SK-N-SH (cell line): ENCODE results near the gene HOTAIR. TPM values are rescaled to one million over a fixed set of nuclear protein-coding genes. Genes with fewer than 3 reads are reported as not detected.

Source experiments
- CTCF ChIA-PET: fragments of 300-600, 350-600 bp; formaldehyde crosslinking; extraction: SDS; loops from one replicate; lab custom pipeline; 2021; lab: Yijun Ruan, JAX
- POLR2A ChIA-PET: fragments of 350-600 bp; sonication (Branson Sonifier 250); formaldehyde crosslinking; extraction: SDS; loops from one replicate; lab custom pipeline; 2020; ENCODE audit warnings: antibody characterized with exemption, inconsistent platforms; lab: Yijun Ruan, JAX
- DNase-seq: peaks from one replicate; pipeline ENCODE4 v3.0.0; 2012
- H2AFZ ChIP-seq: fragments of 200-600 bp; sonication (generic); 2 replicates; pipeline ENCODE4 v1.8.1; 2016; ENCODE audit warnings: antibody characterized with exemption, mild to moderate bottlenecking, low read depth
- H3F3A ChIP-seq: fragments of 200-600 bp; sonication (generic); replicated peaks from 2 replicates; pipeline ENCODE3; 2016; ENCODE audit warnings: antibody characterized with exemption, mild to moderate bottlenecking; ENCODE audit not compliant: insufficient read depth
- H3K27ac ChIP-seq, 2 experiments: fragments of 200-500 bp in 1 of 2; fragments of 200-600 bp in 1 of 2; sonication (Bioruptor generic) in 1 of 2; sonication (generic), shearing (Covaris generic) in 1 of 2; 2 replicates each; pipeline versions ENCODE4 v1.5.1 to v1.6.1; 2014 to 2016; ENCODE audit warnings: low read depth in 2 of 2, inconsistent platforms in 1 of 2, low read length in 1 of 2, mild to moderate bottlenecking in 1 of 2, mixed read lengths in 1 of 2
- H3K27me3 ChIP-seq: fragments of 200-600 bp; sonication (generic), shearing (Covaris generic); 2 replicates; pipeline ENCODE4 v1.6.1; 2016; ENCODE audit warnings: mixed run types; ENCODE audit not compliant: insufficient read depth
- H3K36me3 ChIP-seq, 2 experiments: fragments of 200-500 bp in 1 of 2; fragments of 200-600 bp in 1 of 2; sonication (Bioruptor generic) in 1 of 2; sonication (generic) in 1 of 2; replicated peaks in 1 of 2; 2 replicates each; pipeline versions ENCODE3 to v1.5.1; 2014 to 2016; ENCODE audit warnings: low read length in 1 of 2, mild to moderate bottlenecking in 1 of 2; ENCODE audit not compliant: insufficient read depth in 2 of 2, control insufficient read depth in 1 of 2
- H3K4me1 ChIP-seq, 2 experiments: fragments of 200-500 bp in 1 of 2; fragments of 200-600 bp in 1 of 2; sonication (Bioruptor generic) in 1 of 2; sonication (generic), shearing (Covaris generic) in 1 of 2; 2 replicates each; pipeline versions ENCODE4 v1.5.1 to v1.6.1; 2014 to 2016; ENCODE audit warnings: low read depth in 1 of 2, low read length in 1 of 2, mixed run types in 1 of 2; ENCODE audit not compliant: insufficient read depth in 2 of 2, control insufficient read depth in 1 of 2
- H3K4me2 ChIP-seq: fragments of 200-600 bp; sonication (generic), shearing (Covaris generic); 2 replicates; pipeline ENCODE4 v1.6.1; 2017; ENCODE audit warnings: mixed run types
- H3K4me3 ChIP-seq, 2 experiments: fragments of 200-500 bp in 1 of 2; fragments of 200-600 bp in 1 of 2; sonication (Bioruptor generic) in 1 of 2; sonication (generic), shearing (Covaris generic) in 1 of 2; 2 replicates each; pipeline versions ENCODE4 v1.5.1 to v1.8.1; 2014 to 2016; ENCODE audit warnings: low read depth in 2 of 2, inconsistent platforms in 1 of 2, low read length in 1 of 2, mild to moderate bottlenecking in 1 of 2, mixed read lengths in 1 of 2, moderate library complexity in 1 of 2
- H3K79me2 ChIP-seq: fragments of 200-600 bp; sonication (generic); 2 replicates; pipeline ENCODE4 v1.8.1; 2017; ENCODE audit warnings: mild to moderate bottlenecking; ENCODE audit not compliant: insufficient read depth
- H3K9ac ChIP-seq: fragments of 200-600 bp; sonication (generic); 2 replicates; pipeline ENCODE4 v1.6.1; 2017; ENCODE audit warnings: mixed run types
- H3K9me2 ChIP-seq: fragments of 200-600 bp; sonication (generic); 2 replicates; pipeline ENCODE4 v1.6.1; 2017; ENCODE audit warnings: mixed run types
- H3K9me3 ChIP-seq: fragments of 200-600 bp; sonication (generic); 2 replicates; pipeline ENCODE4 v1.6.1; 2017; ENCODE audit warnings: mixed run types, mild to moderate bottlenecking, moderate library complexity
- H4K20me1 ChIP-seq: fragments of 200-600 bp; sonication (generic); 2 replicates; pipeline ENCODE4 v1.6.1; 2017; ENCODE audit warnings: mild to moderate bottlenecking, mixed run types; ENCODE audit not compliant: insufficient read depth
- EP300 ChIP-seq, 2 experiments: IDR thresholded peaks; 2 replicates each; pipeline versions ENCODE4 v1.4.0 to v1.6.1; 2012; ENCODE audit warnings: borderline replicate concordance in 1 of 2, low read depth in 1 of 2, low read length in 1 of 2
- FOSL2 ChIP-seq: IDR thresholded peaks from 2 replicates; pipeline ENCODE4 v1.4.0; 2012; ENCODE audit warnings: low read depth, mild to moderate bottlenecking, moderate library complexity, borderline replicate concordance
- GABPA ChIP-seq: IDR thresholded peaks from 2 replicates; pipeline ENCODE4 v1.4.0; 2012; ENCODE audit warnings: low read depth, mild to moderate bottlenecking
- MEF2A ChIP-seq: IDR thresholded peaks from 2 replicates; pipeline ENCODE4 v1.4.0; 2012; ENCODE audit warnings: low read depth, borderline replicate concordance
- MXI1 ChIP-seq: IDR thresholded peaks from 2 replicates; pipeline ENCODE4 v1.6.1; 2012; ENCODE audit warnings: mild to moderate bottlenecking, low read depth, low read length, improper control_type of control experiment
- NFIC ChIP-seq: IDR thresholded peaks from 2 replicates; pipeline ENCODE4 v1.4.0; 2012; ENCODE audit warnings: borderline replicate concordance
- NRF1 ChIP-seq: IDR thresholded peaks from 2 replicates; pipeline ENCODE4 v1.6.1; 2012; ENCODE audit warnings: low read depth, mild to moderate bottlenecking, low read length
- RAD21 ChIP-seq: IDR thresholded peaks from 2 replicates; pipeline ENCODE4 v1.6.1; 2012; ENCODE audit warnings: mild to moderate bottlenecking, low read length
- RFX5 ChIP-seq: IDR thresholded peaks from 2 replicates; pipeline ENCODE4 v1.6.1; 2012; ENCODE audit warnings: mild to moderate bottlenecking, improper control_type of control experiment, low read length
- SIN3A ChIP-seq: IDR thresholded peaks from 2 replicates; pipeline ENCODE4 v1.6.1; 2012; ENCODE audit warnings: low read depth, mild to moderate bottlenecking, low read length, moderate library complexity, borderline replicate concordance
- TAF1 ChIP-seq: IDR thresholded peaks from 2 replicates; pipeline ENCODE4 v1.6.1; 2012; ENCODE audit warnings: low read depth, mild to moderate bottlenecking, low read length, moderate library complexity, borderline replicate concordance
- TEAD4 ChIP-seq: IDR thresholded peaks from 2 replicates; pipeline ENCODE4 v1.4.0; 2012; ENCODE audit warnings: mild to moderate bottlenecking, borderline replicate concordance; ENCODE audit not compliant: insufficient read depth
- WGBS: methylation state at CpG from one replicate; pipeline ENCODE4 v1.1.6; 2017; ENCODE audit warnings: low lambda C conversion rate; 5-methylcytosine and 5-hydroxymethylcytosine counted together
- polyA plus RNA-seq, 3 experiments: library from polyadenylated mRNA; depleted of rRNA; stranded (reverse); fragments of >200 nt; gene quantifications; 2 replicates each; pipeline ENCODE4 v1.2.3, GENCODE V29; 2012
- TF ChIP-seq, protein P1 (sequence below): fragments of 150-350 bp; IDR thresholded peaks from 2 replicates; pipeline ENCODE4 v1.6.1; 2016; ENCODE audit warnings: mild to moderate bottlenecking, low read depth, low read length
- TF ChIP-seq, protein P2 (sequence below): fragments of 200-600 bp; sonication (generic); IDR thresholded peaks from 2 replicates; pipeline ENCODE4 v1.6.1; 2017; ENCODE audit warnings: antibody characterized with exemption, mild to moderate bottlenecking, moderate library complexity

The HOTAIR gene
- polyA plus RNA-seq, 1 of the 3 experiments (the other 2 are of a cell fraction): not detected

DNA sequence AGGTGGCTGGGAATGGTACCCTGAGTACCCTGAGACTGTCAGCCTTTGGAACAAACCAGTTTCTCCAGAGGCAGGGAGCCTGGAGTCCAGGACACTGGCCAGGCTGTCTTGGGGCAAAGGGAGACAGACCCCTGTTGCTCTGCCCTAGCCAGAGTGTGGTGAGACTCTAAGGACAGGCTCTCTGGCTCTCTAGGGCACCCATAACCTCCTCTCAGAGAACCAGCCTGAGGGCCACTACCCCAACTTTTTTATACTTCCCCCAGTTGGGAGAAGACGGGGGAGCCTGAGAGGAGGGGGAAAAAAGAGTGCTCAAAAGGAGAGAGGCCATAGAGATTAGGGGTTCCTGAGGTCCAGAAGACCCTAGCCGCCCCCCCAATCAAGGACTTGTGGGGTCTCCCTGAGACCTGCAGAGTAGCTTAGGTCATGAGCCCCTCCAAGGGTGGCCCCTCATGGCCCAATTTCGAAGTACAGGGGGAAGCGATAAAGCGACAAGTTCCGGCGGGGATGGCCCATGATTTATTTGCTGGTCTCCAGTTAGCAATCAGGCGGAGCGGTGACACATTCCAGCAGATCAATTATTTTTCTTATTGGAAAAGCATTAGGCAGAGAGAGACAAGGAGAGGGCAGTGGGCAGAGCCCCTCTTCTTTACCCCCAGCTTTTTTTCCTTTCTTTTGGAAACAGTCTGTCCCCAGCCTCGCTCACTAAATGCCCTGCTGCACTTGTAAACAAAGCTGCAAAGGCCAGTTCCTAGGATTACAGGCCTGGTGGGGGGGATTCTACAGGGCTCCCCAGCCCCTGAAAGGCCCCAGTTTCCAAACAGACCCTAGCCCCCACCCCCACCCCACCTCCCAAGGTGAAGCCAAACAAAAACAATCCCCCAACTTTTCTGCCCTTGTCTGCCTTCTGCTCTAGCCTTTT lies 35.6 kb upstream of the HOTAIR start:
- no peaks in the 10 kb centered on the region for H3K79me2 ChIP-seq
- H3K4me2 ChIP-seq: no peak overlapping the region; the same call in 1 of the 2 replicates
- no peak overlapping the region for H3K27ac ChIP-seq
- H3K9me3 ChIP-seq: no peaks in the 10 kb centered on the region
- H4K20me1 ChIP-seq: no peaks in the 10 kb centered on the region
- H3K36me3 ChIP-seq: no peaks in the 10 kb centered on the region
- TF ChIP-seq TAF1 (no peak), FOSL2 (no peak), RAD21 (no peak), EP300 (IDR thresholded peaks at IDR 0.05; ENCODE audit: borderline replicate concordance in 1 of 2, low read depth in 1 of 2, low read length in 1 of 2) (no peak), TEAD4 (no peak), RFX5 (no peak), GABPA (no peak), MXI1 (no peak), NFIC (no peak), MEF2A (no peak), NRF1 (no peak), SIN3A (no peak)
- TF ChIP-seq, protein P1, sequence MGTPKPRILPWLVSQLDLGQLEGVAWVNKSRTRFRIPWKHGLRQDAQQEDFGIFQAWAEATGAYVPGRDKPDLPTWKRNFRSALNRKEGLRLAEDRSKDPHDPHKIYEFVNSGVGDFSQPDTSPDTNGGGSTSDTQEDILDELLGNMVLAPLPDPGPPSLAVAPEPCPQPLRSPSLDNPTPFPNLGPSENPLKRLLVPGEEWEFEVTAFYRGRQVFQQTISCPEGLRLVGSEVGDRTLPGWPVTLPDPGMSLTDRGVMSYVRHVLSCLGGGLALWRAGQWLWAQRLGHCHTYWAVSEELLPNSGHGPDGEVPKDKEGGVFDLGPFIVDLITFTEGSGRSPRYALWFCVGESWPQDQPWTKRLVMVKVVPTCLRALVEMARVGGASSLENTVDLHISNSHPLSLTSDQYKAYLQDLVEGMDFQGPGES: no peak
- TF ChIP-seq, protein P2, sequence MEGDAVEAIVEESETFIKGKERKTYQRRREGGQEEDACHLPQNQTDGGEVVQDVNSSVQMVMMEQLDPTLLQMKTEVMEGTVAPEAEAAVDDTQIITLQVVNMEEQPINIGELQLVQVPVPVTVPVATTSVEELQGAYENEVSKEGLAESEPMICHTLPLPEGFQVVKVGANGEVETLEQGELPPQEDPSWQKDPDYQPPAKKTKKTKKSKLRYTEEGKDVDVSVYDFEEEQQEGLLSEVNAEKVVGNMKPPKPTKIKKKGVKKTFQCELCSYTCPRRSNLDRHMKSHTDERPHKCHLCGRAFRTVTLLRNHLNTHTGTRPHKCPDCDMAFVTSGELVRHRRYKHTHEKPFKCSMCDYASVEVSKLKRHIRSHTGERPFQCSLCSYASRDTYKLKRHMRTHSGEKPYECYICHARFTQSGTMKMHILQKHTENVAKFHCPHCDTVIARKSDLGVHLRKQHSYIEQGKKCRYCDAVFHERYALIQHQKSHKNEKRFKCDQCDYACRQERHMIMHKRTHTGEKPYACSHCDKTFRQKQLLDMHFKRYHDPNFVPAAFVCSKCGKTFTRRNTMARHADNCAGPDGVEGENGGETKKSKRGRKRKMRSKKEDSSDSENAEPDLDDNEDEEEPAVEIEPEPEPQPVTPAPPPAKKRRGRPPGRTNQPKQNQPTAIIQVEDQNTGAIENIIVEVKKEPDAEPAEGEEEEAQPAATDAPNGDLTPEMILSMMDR: no peak
- DNase-seq: no peak
- H3K27me3 ChIP-seq: no peaks in the 10 kb centered on the region
- peaks cover 0 to 17% of the 10 kb centered on the region in 2 experiments; a peak in 1 of 4 replicates for H3K4me1 ChIP-seq
- peak overlapping the region in 1 of 2 experiments; percentile 48; a peak in 2 of 4 replicates for H3K4me3 ChIP-seq
- ChIA-PET POLR2A (interaction anchor here (1.1 kb wide), 1 partner anchor 185 kb away, joined by 3 read pairs; no protein-coding TSS in a partner anchor), CTCF (interaction anchor here (0.6 to 24.5 kb wide), 10 partner anchors 11 to 389 kb away, joined by 3 to 568 read pairs (median 7); partner anchors contain the start of genes HOXC10, HOXC5, HOXC6 and HOXC9)
- no peaks in the 10 kb centered on the region for H3K9me2 ChIP-seq
- peaks cover 8% of the 10 kb centered on the region for H3F3A ChIP-seq
- H2AFZ ChIP-seq: no peak overlapping the region
- 88% methylated on average over 10 of the region's 10 CpGs for WGBS
- no peak overlapping the region for H3K9ac ChIP-seq
